Sigmoid colon (tissue), 4 donors: ENCODE data around the gene KLHL29.

Experiments used
- CTCF ChIP-seq, 4 experiments: fragments of 450-650 bp in 3 of 4; fragments of 200-600 bp in 1 of 4; IDR thresholded peaks; one replicate each; pipeline ENCODE4 v1.5.1; 2016 to 2019; ENCODE audit warnings: antibody characterized with exemption in 4 of 4, mild to moderate bottlenecking in 3 of 4, moderate library complexity in 2 of 4
- EP300 ChIP-seq, 4 donors: sonication (generic); formaldehyde crosslinking; IDR thresholded peaks; one replicate each; pipeline ENCODE4 v1.6.1; 2017; ENCODE audit warnings: antibody characterized with exemption in 4 of 4
- POLR2A ChIP-seq, 2 donors: fragments of 450-650 bp; IDR thresholded peaks; one replicate each; pipeline ENCODE4 v1.6.1; 2016; ENCODE audit warnings: antibody characterized with exemption in 2 of 2, mild to moderate bottlenecking in 2 of 2, moderate library complexity in 2 of 2
- POLR2AphosphoS5 ChIP-seq, 4 donors: sonication (generic); formaldehyde crosslinking; IDR thresholded peaks; one replicate each; pipeline ENCODE4 v1.6.1; 2017; ENCODE audit warnings: antibody characterized with exemption in 4 of 4

GRCh38 chr2:23401427-23402204 lies 16.6 kb downstream of the KLHL29 start:
- TF ChIP-seq EP300 (IDR thresholded peaks at IDR 0.05) (no peak), POLR2AphosphoS5 (IDR thresholded peaks at IDR 0.05) (no peak), CTCF (IDR thresholded peaks at IDR 0.05) (no peak), POLR2A (IDR thresholded peaks at IDR 0.05) (no peak)
